Natural killer cell treated with Interleukin-12 subunit alpha and Interleukin-12 subunit beta and Interleukin-15 and Interleukin-18, amount 100 ng/mL, for 72 hours (primary cell): ENCODE measurements around the gene MMP3. TPM values are rescaled to one million over a fixed set of nuclear protein-coding genes. Genes with fewer than 3 reads are reported as not detected.
"Not testable (repeated sequence)": the region's sequence is repeated elsewhere in the genome, so short reads cannot be mapped to it uniquely, and the experiment has no call there.

Experiments
- ATAC-seq, 2 donors: fragments of 150-1000 bp; cut with Tn5 transposase in 1 of 2; sonication (Bioruptor Pico), chemical (Tn5 transposase) in 1 of 2; 2 replicates each; pipeline ENCODE4 v1.10.0; 2021
- DNase-seq: peaks from one replicate; pipeline ENCODE4 v3.0.0; 2022; ENCODE audit warnings: low spot score
- H3K27ac Mint-ChIP-seq, 2 donors: 1 replicate in 1 of 2; 2 replicates in 1 of 2; pipeline ENCODE4 v1.8.0; 2022; ENCODE audit warnings: mixed read lengths in 2 of 2, mild to moderate bottlenecking in 1 of 2, moderate library complexity in 1 of 2
- H3K27me3 Mint-ChIP-seq, 2 donors: 1 replicate in 1 of 2; 2 replicates in 1 of 2; pipeline ENCODE4 v1.8.0; 2022; ENCODE audit warnings: mixed read lengths in 2 of 2
- H3K36me3 Mint-ChIP-seq: one replicate; pipeline ENCODE4 v1.8.0; 2022; ENCODE audit warnings: mixed read lengths
- H3K4me1 Mint-ChIP-seq, 2 donors: 1 replicate in 1 of 2; 2 replicates in 1 of 2; pipeline ENCODE4 v1.8.0; 2022; ENCODE audit warnings: low read depth in 2 of 2, mixed read lengths in 2 of 2, mild to moderate bottlenecking in 1 of 2
- H3K4me3 Mint-ChIP-seq: one replicate; pipeline ENCODE4 v1.8.0; 2022; ENCODE audit warnings: mixed read lengths
- H3K9me3 Mint-ChIP-seq: 2 replicates; pipeline ENCODE4 v1.8.0; 2022; ENCODE audit warnings: mixed read lengths
- total RNA-seq, 2 donors: library from RNA; stranded (reverse); gene quantifications; one replicate each; pipeline ENCODE4 v1.2.3, GENCODE V29; 2022

MMP3 gene
- total RNA-seq = not detected

- H3K27me3 Mint-ChIP-seq = peaks cover 0 to 3% of the 10 kb centered on the region in 2 donors
- ATAC-seq (no peak), DNase-seq (no peak)
- H3K4me3 Mint-ChIP-seq = no peak within 1 kb of the TSS
- H3K27ac Mint-ChIP-seq = no peak within 1 kb of the TSS
- H3K9me3 Mint-ChIP-seq = peaks cover 3% of the 10 kb centered on the region
- H3K4me1 Mint-ChIP-seq = no peaks in the 10 kb centered on the region
- H3K36me3 Mint-ChIP-seq = no peaks in the 10 kb centered on the region
Measured at GRCh38 chr11:102843489-102843888, at the start of gene MMP3. Gene MMP3 (minus strand): TSS chr11:102843609. CDS start chr11:102843546, 63 bp downstream.

- Mint-ChIP-seq H3K4me1 (no peaks in the 10 kb centered on the region), H3K36me3 (no peaks in the 10 kb centered on the region), H3K9me3 (peaks cover 3% of the 10 kb centered on the region), H3K27me3 (peaks cover 9 to 26% of the 10 kb centered on the region in 2 donors), H3K4me3 (no peak overlapping the region), H3K27ac (no peak overlapping the region)
- ATAC-seq (no peak), DNase-seq (no peak)
Measured at GRCh38 chr11:102891736-102892135, 48.3 kb upstream of the MMP3 start.

- Mint-ChIP-seq H3K4me3 (no peak overlapping the region), H3K4me1 (peaks cover 0 to 4% of the 10 kb centered on the region in 2 donors), H3K36me3 (no peaks in the 10 kb centered on the region), H3K9me3 (no peaks in the 10 kb centered on the region), H3K27me3 (peaks cover 9 to 19% of the 10 kb centered on the region in 2 donors), H3K27ac (no peak overlapping the region)
- ATAC-seq (no peak), DNase-seq (no peak)
Measured at GRCh38 chr11:102886999-102887398, 43.6 kb upstream of the MMP3 start.

GRCh38 chr11:102883141-102883540, 39.7 kb upstream of the MMP3 start:
- Mint-ChIP-seq H3K4me1 (peaks cover 0 to 4% of the 10 kb centered on the region in 2 donors), H3K4me3 (no peak overlapping the region), H3K36me3 (no peaks in the 10 kb centered on the region), H3K27me3 (peaks cover 0 to 5% of the 10 kb centered on the region in 2 donors), H3K27ac (no peak overlapping the region), H3K9me3 (no peaks in the 10 kb centered on the region)
- ATAC-seq (peak in 1 of 2 donors; percentile 49), DNase-seq (no peak)

- Mint-ChIP-seq H3K36me3 (no peaks in the 10 kb centered on the region), H3K4me1 (peaks cover 0 to 4% of the 10 kb centered on the region in 2 donors), H3K4me3 (peak overlapping the region; percentile 21), H3K27ac (peak overlapping the region; percentile 4 to 18), H3K27me3 (peaks cover 0 to 5% of the 10 kb centered on the region in 2 donors), H3K9me3 (no peaks in the 10 kb centered on the region)
- DNase-seq = no peak
- no peak for ATAC-seq
Measured at GRCh38 chr11:102882389-102883024, 39.1 kb upstream of the MMP3 start.

- no peaks in the 10 kb centered on the region for H3K9me3 Mint-ChIP-seq
- no peak for DNase-seq
- ATAC-seq = no peak
Measured at GRCh38 chr11:102879801-102880200, 36.4 kb upstream of the MMP3 start.

DNA sequence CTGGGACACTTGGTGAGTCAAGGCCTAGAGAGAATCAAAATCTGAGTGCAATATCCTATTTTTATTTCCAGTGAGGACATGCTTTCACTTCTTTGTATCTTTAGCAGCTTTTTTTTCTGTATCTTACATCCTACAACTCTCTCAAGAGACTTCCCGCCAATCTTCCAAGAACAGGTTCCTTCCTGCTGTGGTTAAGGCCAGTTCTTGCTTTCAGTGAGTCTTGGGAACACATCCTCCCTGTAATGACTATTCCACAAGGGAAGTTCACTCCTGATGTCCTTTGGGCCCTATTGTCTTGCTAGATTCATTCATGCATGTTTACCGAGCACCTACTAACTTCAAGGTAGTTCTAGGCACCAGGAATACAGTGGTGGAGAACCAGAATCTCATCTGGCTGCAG, 35.2 kb upstream of the MMP3 start:
- no peak overlapping the region for H3K4me3 Mint-ChIP-seq
- no peak overlapping the region for H3K27ac Mint-ChIP-seq
- ATAC-seq = no peak

More at GRCh38 chr11:102879801-102880200, 36.4 kb upstream of the MMP3 start:
- Mint-ChIP-seq H3K4me1 (peaks cover 0 to 4% of the 10 kb centered on the region in 2 donors), H3K27me3 (peaks cover 0 to 5% of the 10 kb centered on the region in 2 donors), H3K36me3 (no peaks in the 10 kb centered on the region), H3K4me3 (no peak overlapping the region), H3K27ac (no peak overlapping the region)

GRCh38 chr11:102874852-102875251, 31.4 kb upstream of the MMP3 start, which contains the start of gene MMP12:
Gene MMP12 (minus strand): TSS chr11:102874982. CDS start chr11:102874937, 45 bp downstream.
- Mint-ChIP-seq H3K27me3 (peaks cover 0 to 10% of the 10 kb centered on the region in 2 donors), H3K4me1 (no peaks in the 10 kb centered on the region), H3K27ac (no peak within 1 kb of the TSS), H3K9me3 (no peaks in the 10 kb centered on the region), H3K36me3 (no peaks in the 10 kb centered on the region), H3K4me3 (no peak within 1 kb of the TSS)
- ATAC-seq = no peak
- DNase-seq = no peak

More for the DNA sequence above, 35.2 kb upstream of the MMP3 start:
- no peak for DNase-seq
- H3K4me1 Mint-ChIP-seq = peaks cover 0 to 4% of the 10 kb centered on the region in 2 donors
- no peaks in the 10 kb centered on the region for H3K36me3 Mint-ChIP-seq
- H3K9me3 Mint-ChIP-seq = no peaks in the 10 kb centered on the region
- peaks cover 0 to 5% of the 10 kb centered on the region in 2 donors for H3K27me3 Mint-ChIP-seq

DNA sequence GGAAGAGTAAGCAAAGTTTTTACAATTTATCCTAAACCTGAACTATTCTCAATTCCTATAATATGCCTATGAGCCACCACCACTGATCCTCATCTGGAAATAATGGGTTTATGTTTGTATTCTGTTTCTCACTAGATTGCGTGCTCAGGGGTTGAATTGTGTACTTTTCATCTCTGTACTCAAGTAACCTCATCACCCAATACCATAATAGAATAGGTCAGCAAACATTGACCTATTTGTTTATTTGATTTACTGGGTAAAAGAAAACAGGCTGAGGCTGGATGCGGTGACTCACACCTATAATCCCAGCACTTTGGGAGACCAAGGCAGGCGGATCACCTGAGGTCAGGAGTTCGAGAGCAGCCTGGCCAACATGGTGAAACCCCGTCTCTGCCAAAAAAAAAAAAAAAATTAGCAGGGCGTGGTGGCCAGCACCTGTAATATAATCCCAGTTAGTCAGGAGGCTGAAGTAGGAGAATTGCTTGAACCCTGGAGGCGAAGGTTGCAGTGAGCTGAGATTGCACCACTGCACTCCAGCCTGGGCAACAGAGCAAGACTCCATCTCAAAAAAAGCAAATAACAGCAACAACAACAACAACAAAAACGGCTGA, 26.1 kb upstream of the MMP3 start:
- not testable (repeated sequence) for H3K4me3 Mint-ChIP-seq, H3K4me1 Mint-ChIP-seq, H3K27me3 Mint-ChIP-seq, DNase-seq, H3K9me3 Mint-ChIP-seq, H3K36me3 Mint-ChIP-seq, ATAC-seq, H3K27ac Mint-ChIP-seq

- Mint-ChIP-seq H3K4me3 (no peak overlapping the region), H3K36me3 (no peaks in the 10 kb centered on the region), H3K9me3 (no peaks in the 10 kb centered on the region), H3K27me3 (peaks cover 0 to 7% of the 10 kb centered on the region in 2 donors), H3K27ac (no peak overlapping the region), H3K4me1 (no peaks in the 10 kb centered on the region)
- DNase-seq (no peak), ATAC-seq (no peak)
Measured at GRCh38 chr11:102868339-102868738, 24.9 kb upstream of the MMP3 start.

- no peak overlapping the region for H3K4me3 Mint-ChIP-seq
- H3K27me3 Mint-ChIP-seq = peaks cover 0 to 3% of the 10 kb centered on the region in 2 donors
- no peaks in the 10 kb centered on the region for H3K36me3 Mint-ChIP-seq
Measured at GRCh38 chr11:102864724-102865123, 21.3 kb upstream of the MMP3 start.

GRCh38 chr11:102853956-102854355, 10.5 kb upstream of the MMP3 start:
- H3K27ac Mint-ChIP-seq = no peak overlapping the region

More at GRCh38 chr11:102864724-102865123, 21.3 kb upstream of the MMP3 start:
- no peaks in the 10 kb centered on the region for H3K9me3 Mint-ChIP-seq
- H3K27ac Mint-ChIP-seq = no peak overlapping the region
- DNase-seq = no peak
- H3K4me1 Mint-ChIP-seq = no peaks in the 10 kb centered on the region
- no peak for ATAC-seq

GRCh38 chr11:102853055-102853454, 9.6 kb upstream of the MMP3 start:
- Mint-ChIP-seq H3K27me3 (peaks cover 2 to 6% of the 10 kb centered on the region in 2 donors), H3K4me3 (no peak overlapping the region), H3K36me3 (no peaks in the 10 kb centered on the region), H3K4me1 (no peaks in the 10 kb centered on the region), H3K9me3 (no peaks in the 10 kb centered on the region), H3K27ac (no peak overlapping the region)
- no peak for ATAC-seq
- DNase-seq = no peak

More at GRCh38 chr11:102853956-102854355, 10.5 kb upstream of the MMP3 start:
- H3K27me3 Mint-ChIP-seq = peaks cover 2 to 6% of the 10 kb centered on the region in 2 donors
- H3K4me1 Mint-ChIP-seq = no peaks in the 10 kb centered on the region
- H3K4me3 Mint-ChIP-seq = no peak overlapping the region
- DNase-seq (no peak), ATAC-seq (no peak)
- H3K36me3 Mint-ChIP-seq = no peaks in the 10 kb centered on the region
- no peaks in the 10 kb centered on the region for H3K9me3 Mint-ChIP-seq

DNA sequence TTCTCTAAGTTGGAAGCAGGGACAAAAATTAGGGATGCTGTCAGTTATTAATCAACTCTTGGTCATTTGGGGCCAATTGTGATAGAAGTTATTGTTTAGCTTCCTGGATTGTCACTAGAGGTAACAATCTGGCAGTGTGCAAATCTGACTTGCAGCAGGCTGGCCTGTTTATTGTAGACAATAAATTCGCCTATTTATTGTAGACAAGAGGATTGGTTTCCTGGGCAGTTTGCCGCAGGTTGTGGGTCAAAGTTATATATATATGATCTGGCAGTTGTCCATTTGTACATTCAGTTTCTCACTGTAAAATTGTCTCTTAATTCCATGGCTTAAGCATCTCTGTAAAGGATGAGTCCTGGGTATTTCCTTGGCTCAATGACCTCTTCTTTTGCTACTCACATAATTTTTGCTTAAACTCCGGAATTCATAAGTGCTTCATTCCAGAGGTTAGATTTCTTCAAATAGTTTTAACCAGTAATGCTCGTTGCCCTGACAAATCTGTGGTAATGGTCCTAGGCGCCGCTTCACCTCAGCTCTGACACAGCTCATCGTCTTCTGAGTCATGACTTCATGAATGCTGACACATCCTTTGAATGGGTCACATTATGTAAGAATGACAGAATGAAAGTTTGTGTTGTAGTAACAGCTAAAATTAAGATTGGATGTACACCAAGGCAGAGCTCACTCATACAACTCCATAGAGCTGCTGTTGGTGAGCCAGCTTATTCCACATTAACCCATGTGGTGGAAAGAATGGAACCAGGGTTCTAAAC, 7.8 kb upstream of the MMP3 start:
- H3K4me1 Mint-ChIP-seq = no peaks in the 10 kb centered on the region
- no peak overlapping the region for H3K27ac Mint-ChIP-seq
- H3K4me3 Mint-ChIP-seq = no peak overlapping the region
- ATAC-seq (no peak), DNase-seq (no peak)
- H3K9me3 Mint-ChIP-seq = no peaks in the 10 kb centered on the region
- H3K27me3 Mint-ChIP-seq = peaks cover 2 to 6% of the 10 kb centered on the region in 2 donors
- no peaks in the 10 kb centered on the region for H3K36me3 Mint-ChIP-seq
